Mesothelial cell of epicardium (in vitro differentiated cells): ENCODE data around the gene YAP1. TPM values are rescaled to one million over a fixed set of nuclear protein-coding genes. Genes with fewer than 3 reads are reported as not detected.

Experiments
- DNase-seq, 2 experiments: peaks; one replicate each; pipeline ENCODE4 v3.0.0; 2021; ENCODE audit warnings: low spot score in 2 of 2; ENCODE audit not compliant: unreplicated experiment in 2 of 2
- H3K27ac Mint-ChIP-seq: 2 replicates; pipeline ENCODE4 v1.8.0; 2021; ENCODE audit warnings: mixed read lengths
- H3K27me3 Mint-ChIP-seq: 2 replicates; pipeline ENCODE4 v1.8.0; 2021; ENCODE audit warnings: low read depth, mixed read lengths
- H3K36me3 Mint-ChIP-seq: 2 replicates; pipeline ENCODE4 v1.8.0; 2021; ENCODE audit warnings: mixed read lengths
- H3K4me1 Mint-ChIP-seq: 2 replicates; pipeline ENCODE4 v1.8.0; 2021; ENCODE audit warnings: mixed read lengths
- H3K4me3 Mint-ChIP-seq: 2 replicates; pipeline ENCODE4 v1.8.0; 2021; ENCODE audit warnings: mild to moderate bottlenecking, moderate library complexity, mixed read lengths
- H3K9me3 Mint-ChIP-seq: 2 replicates; pipeline ENCODE4 v1.8.0; 2021; ENCODE audit warnings: mixed read lengths
- CTCF ChIP-seq: fragments of 200-600 bp; sonication (generic); IDR thresholded peaks from one replicate; pipeline ENCODE4 v1.5.0; 2021; ENCODE audit warnings: antibody characterized with exemption; ENCODE audit not compliant: unreplicated experiment
- total RNA-seq: library from RNA; stranded (reverse); gene quantifications from 3 replicates; pipeline ENCODE4 v1.2.1, GENCODE V29; 2021

YAP1 gene
- total RNA-seq, 1 donor from 2014 or later: 194 TPM

- Mint-ChIP-seq H3K36me3 (no peaks in the 10 kb centered on the region), H3K4me3 (peak overlapping the region; percentile 62), H3K9me3 (no peaks in the 10 kb centered on the region), H3K27me3 (no peaks in the 10 kb centered on the region), H3K4me1 (peaks cover 57% of the 10 kb centered on the region), H3K27ac (peak overlapping the region; percentile 95)
- peak; percentile 74 to 83 for DNase-seq
- peak; percentile 20 for TF ChIP-seq CTCF
Observed at GRCh38 chr11:102268083-102268984, 158.1 kb downstream of the YAP1 start.

GRCh38 chr11:102268985-102269470 lies 158.8 kb downstream of the YAP1 start:
- Mint-ChIP-seq H3K4me3 (peak overlapping the region; percentile 62), H3K27ac (peak overlapping the region; percentile 62), H3K4me1 (peaks cover 53% of the 10 kb centered on the region), H3K27me3 (no peaks in the 10 kb centered on the region), H3K36me3 (no peaks in the 10 kb centered on the region), H3K9me3 (no peaks in the 10 kb centered on the region)
- DNase-seq: no peak
- TF ChIP-seq CTCF: no peak

GRCh38 chr11:102269927-102270326 lies 159.7 kb downstream of the YAP1 start:
- H3K36me3 Mint-ChIP-seq: peaks cover 2% of the 10 kb centered on the region
- H3K4me3 Mint-ChIP-seq: no peak overlapping the region
- TF ChIP-seq CTCF: no peak
- DNase-seq: no peak
- no peaks in the 10 kb centered on the region for H3K27me3 Mint-ChIP-seq
- H3K4me1 Mint-ChIP-seq: peaks cover 56% of the 10 kb centered on the region
- H3K27ac Mint-ChIP-seq: no peak overlapping the region
- peaks cover 4% of the 10 kb centered on the region for H3K9me3 Mint-ChIP-seq

- Mint-ChIP-seq H3K4me3 (no peak overlapping the region), H3K27ac (peak overlapping the region; percentile 23), H3K27me3 (no peaks in the 10 kb centered on the region), H3K9me3 (peaks cover 4% of the 10 kb centered on the region), H3K4me1 (peaks cover 66% of the 10 kb centered on the region), H3K36me3 (peaks cover 2% of the 10 kb centered on the region)
- TF ChIP-seq CTCF: no peak
- no peak for DNase-seq
Observed at GRCh38 chr11:102272047-102272824, 162.0 kb downstream of the YAP1 start.

- no peaks in the 10 kb centered on the region for H3K27me3 Mint-ChIP-seq
- H3K36me3 Mint-ChIP-seq: peaks cover 2% of the 10 kb centered on the region
- peaks cover 4% of the 10 kb centered on the region for H3K9me3 Mint-ChIP-seq
- no peak for TF ChIP-seq CTCF
- H3K4me3 Mint-ChIP-seq: no peak overlapping the region
- peaks cover 56% of the 10 kb centered on the region for H3K4me1 Mint-ChIP-seq
- H3K27ac Mint-ChIP-seq: no peak overlapping the region
- no peak for DNase-seq
Observed at GRCh38 chr11:102274628-102275027, 164.4 kb downstream of the YAP1 start.
